GM18951 (cell line): ENCODE data around the gene CRCP.

Experiments
- POLR2A ChIP-seq: IDR thresholded peaks from 4 replicates; pipeline ENCODE4 v1.6.1; 2011; ENCODE audit warnings: mild to moderate bottlenecking; ENCODE audit not compliant: insufficient read length, insufficient read depth; ENCODE audit errors: extremely low read depth
- in situ Hi-C: fragments of 300-500 bp; cut with MboI; formaldehyde crosslinking; loops from one replicate; pipeline ENCODE4 v1.12.0; 2022; ENCODE audit warnings: low sequenced_read_pairs, mixed read lengths, inconsistent platforms; ENCODE audit not compliant: unreplicated experiment

CRCP gene

DNA sequence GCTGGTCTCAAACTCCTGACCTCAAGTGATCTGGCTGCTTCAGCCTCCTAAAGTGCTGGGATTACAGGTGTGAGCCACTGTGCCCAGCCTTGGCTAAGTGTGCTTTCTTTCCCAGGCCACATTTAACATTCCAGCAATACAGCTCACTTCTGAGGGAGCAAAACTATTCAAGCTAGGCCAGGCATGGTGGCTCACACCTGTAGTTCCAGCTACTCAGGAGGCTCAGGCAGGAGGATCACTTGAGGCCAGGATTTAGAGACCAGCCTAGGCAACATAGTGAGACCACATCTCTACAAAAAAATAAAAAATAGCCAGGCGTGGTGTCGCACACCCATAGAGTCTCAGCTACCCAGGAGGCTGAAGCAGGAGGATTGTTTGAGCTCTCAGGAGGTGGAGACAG lies 67.2 kb downstream of the CRCP start:
- in situ Hi-C loops = no loop called here
- no peak for TF ChIP-seq POLR2A

DNA sequence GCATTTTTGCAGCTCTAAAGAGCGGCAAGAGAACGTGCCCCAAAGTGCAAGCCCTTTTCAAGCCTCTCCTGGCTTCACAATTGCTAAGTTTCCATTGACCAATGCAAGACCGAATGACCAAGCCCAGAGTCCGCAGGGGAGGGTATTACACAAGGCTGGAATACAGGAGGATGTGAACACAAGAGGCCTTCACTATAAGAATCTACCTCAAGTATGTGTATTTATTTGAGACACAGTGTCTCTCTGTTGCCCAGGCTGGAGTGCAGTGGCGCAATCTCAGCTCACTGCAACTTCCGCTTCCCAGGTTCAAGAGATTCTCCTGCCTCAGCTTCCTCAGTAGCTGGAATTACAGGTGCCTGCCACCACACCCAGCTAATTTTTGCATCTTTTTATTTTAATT lies 68.3 kb downstream of the CRCP start:
- in situ Hi-C loops = no loop called here
- TF ChIP-seq POLR2A = no peak

DNA sequence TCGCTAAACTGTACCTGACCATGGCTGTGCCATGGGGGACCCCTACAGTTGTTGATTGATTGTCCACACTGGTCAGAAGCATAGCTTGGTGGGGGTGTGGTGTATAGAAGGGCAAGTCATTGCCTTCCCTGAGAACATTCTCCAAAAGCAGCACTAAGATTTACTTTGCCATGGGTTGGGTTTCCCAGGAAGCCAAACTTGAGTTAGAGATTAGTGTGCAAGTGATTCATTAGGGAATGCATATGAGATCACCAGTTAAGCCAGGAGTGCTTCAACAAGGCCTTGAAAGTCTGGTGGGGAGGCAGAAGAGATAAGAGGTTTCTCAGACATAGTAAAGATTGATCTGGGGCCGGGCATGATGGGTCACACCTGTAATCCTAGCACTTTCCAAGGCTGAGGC lies 69.1 kb downstream of the CRCP start:
- TF ChIP-seq POLR2A = no peak
- in situ Hi-C loops = no loop called here

DNA sequence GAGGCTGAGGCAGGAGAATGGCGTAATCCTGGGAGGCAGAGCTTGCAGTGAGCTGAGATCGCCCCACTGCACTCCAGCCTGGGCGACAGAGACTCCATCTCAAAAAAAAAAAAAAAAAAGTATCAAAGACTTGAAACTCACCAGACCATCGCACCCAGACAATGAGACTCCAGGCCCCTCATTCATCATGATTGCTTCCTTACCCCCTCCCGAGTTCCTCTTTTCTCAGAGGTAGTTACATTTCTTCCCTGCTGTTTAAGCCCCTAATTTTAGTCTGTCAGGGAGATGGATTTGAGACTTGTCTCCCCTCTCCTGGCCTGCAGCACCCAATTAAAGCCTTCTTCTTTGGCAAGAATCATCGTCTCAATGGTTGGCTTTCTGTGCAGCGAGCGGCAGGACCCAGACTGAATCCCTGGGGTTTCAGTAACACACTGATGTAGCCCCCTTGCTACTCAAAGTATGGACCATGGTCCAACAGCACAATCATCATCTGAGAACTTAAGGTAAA lies 71.1 kb downstream of the CRCP start:
- in situ Hi-C loops = no loop called here
- TF ChIP-seq POLR2A = no peak

DNA sequence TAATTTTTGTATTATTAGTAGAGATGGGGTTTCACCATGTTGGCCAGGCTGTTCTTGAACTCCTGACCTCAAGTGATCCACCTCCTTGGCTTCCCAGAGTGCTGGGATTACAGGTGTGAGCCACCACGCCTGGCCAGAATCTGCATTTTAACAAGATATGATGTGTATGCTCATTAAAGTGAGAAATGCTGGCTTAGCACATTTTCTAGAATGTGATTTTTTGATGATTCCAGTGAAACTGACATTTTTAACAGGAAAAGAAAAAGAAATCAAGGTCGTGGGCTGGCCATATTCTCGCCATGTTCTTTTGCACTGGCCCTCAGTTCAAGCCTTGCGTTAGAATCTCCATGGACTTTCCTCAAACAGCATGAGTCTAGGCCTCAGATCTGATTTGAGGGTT lies 72.3 kb downstream of the CRCP start:
- no peak for TF ChIP-seq POLR2A

DNA sequence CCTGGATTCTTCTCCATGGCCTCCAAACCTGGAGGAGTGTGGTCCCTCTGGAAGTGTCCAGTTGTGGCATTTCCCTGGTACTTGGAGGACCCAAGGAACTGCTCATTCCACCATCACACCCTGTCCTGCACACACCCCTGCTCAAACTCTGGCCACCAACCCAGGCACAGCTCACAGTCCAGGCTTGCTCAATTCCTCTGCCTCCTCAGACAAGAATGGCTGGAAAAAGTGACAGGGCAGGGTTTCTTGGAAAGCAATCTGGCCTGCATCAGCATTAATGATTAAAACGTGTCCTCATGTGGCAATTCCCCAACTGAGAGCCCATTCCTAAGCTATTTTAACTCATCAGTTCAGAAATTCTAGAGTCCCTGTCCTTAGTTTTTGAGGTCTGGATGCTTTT lies 73.3 kb downstream of the CRCP start:
- in situ Hi-C loops = no loop called here
- TF ChIP-seq POLR2A = no peak

More for the DNA sequence above, 72.3 kb downstream of the CRCP start:
- in situ Hi-C loops = no loop called here

DNA sequence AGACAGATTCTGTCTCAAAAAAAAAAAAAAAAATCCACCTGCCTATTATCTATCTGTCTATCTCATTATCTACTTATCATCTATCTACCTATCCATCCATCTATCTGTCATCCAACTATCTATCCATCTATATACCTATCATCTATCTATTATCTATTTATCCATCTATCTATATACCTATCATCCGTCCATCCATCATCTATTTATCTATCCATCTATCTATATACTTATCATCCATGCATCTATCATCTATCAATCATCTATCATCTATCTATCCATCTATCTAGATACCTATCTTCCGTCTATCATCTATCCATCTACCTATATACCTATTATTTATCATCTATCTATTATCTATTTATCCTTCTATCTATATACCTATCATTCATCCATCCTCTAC lies 74.0 kb downstream of the CRCP start:
- TF ChIP-seq POLR2A = no peak
- in situ Hi-C loops = no loop called here

DNA sequence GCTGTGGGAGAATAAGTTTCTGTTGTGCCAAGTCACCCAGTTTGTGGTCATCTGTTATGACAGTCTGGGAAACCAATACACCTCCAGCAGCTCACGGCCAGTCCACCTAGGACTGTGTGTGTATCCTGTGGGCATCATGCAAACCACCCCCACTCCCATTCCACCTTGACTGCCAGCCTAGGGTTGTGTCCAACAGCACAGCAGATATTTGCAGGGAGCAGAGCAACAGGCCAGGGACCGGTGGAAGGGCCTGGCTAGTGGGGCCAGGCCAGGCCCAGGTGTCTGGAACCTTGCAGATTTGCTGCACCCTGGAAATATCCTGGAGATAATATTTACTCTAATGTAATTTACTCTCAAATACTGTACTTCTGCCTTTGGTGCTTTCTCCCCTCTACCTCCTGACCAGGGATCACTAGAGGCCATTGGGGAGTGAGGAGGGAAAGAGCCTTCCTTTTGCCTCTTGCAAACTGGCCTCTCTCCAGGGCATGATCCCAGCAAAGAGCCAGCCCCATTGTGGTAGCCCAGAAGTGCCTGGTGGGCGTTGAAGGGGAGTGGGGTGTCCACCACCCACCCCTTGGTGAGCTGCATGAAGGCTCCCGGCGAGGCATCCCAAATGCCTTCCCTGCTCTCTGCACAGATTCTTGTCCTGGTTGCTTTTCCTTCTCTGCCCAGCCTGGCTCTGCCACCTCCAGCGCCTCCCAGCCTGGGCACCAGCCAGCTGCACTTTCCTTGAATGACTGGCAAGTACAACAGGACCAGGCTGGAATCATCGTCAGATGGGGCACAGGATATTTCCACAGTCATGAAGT lies 75.3 kb downstream of the CRCP start:
- no peak for TF ChIP-seq POLR2A
- in situ Hi-C loops = no loop called here

DNA sequence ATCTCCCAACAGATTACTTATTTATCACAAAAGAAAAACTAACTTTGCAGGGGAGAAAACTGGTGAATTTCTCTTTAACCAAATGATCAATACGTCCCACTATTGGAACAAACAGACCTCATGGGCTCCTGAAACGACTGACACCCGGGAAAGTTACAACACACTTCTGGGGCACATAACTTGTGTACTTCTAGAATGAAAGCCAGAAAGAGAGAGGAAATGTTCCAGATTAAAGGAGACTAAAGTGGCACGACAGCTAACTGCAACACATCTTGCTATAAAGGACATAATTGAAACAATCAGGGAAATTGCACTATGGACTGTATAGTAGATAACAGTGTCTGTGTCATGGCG lies 75.8 kb downstream of the CRCP start:
- no peak for TF ChIP-seq POLR2A
- in situ Hi-C loops = no loop called here

DNA sequence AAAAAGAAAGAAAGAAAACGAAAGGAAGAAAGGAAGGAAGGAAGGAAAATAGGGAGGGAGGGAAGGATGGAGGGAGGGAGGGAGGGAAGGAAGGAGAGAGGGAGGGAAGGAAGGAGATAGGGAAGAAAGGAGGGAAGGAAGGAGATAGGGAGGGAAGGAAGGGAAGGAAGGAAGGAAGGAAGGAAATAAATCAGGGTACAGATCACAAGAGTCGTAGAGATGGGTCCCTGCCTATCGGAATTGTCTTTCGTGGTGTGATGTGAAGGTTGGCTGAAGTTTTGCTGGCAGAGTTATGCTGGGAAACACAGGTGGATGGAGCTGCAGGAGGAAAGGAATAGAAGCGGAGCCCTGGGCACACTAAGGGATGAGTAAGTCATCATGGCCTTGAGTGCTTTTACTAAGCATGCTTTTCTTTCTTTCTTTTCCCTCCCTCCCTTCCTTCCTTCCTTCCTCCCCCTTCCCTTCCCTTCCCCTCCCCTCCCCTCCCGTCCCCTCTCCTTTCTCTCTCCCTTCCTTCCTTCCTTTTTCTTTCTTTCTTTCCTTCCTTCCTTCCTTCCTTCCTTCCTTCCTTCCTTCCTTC lies 78.6 kb downstream of the CRCP start:
- in situ Hi-C loops = no loop called here

DNA sequence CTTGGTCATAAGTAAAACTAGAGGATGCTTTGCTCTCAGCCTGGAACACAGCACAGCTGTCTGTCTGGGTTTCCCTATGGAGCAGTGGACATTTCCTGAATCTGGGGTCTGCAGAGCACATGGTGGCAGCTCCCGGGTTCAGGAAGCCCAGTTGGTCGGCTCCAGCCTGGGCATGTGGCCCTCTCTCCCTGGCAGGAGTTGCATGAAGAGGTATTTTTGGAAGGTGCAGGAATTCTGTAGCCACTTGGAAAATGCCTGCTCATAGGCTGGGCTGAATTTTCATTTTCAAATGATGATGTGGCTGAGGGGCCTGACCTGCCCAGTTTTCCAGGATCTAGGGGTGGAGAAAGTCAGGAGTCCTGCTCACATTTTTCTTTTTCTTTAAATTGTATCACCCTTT lies 83.8 kb downstream of the CRCP start:
- TF ChIP-seq POLR2A = no peak
- in situ Hi-C loops = no loop called here

More for the DNA sequence above, 78.6 kb downstream of the CRCP start:
- TF ChIP-seq POLR2A = no peak

DNA sequence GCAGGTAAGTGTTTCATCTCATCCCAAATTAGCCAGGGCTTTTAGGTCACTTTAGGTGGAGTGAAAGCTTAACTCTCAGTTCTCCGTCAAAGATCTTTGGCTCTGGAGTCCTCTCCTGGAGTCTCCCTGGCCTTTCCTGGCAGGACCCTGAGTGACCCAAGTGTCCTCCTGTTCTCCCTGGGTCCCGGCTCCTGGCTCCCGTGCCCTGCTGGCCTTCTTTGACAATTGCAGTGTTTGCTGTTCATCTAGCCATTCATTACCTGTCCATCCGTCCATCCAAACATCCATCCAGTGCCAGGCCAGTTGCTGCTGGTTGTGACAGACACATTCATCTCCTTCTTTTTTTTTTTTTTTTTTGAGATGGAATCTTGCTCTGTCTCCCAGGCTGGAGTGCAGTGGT lies 84.3 kb downstream of the CRCP start:
- in situ Hi-C loops = no loop called here
- no peak for TF ChIP-seq POLR2A

DNA sequence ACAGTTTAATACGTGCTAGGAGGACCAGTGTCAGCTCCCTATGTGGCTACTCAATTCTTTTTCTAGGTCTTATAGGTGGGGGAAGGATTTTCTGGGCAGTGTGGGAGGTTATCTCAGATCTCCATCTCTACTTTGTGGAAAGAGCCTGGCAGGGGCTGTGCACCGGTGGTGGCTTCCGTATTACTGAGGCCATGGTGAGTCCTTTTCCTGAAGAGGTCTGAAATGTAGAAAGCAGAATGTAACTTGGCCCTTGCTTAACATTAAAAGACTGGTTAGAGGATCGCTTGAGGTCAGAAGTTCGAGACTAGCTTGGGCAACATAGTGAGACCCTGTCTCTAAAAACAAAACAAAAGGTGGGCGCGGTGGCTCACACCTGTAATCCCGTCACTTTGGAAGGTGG lies 87.8 kb downstream of the CRCP start:
- in situ Hi-C loops = no loop called here
- TF ChIP-seq POLR2A = no peak
